Keratinocyte (primary cell): Measurements from ENCODE around the gene SLC9A8. TPM values are rescaled to one million over a fixed set of nuclear protein-coding genes. Genes with fewer than 3 reads are reported as not detected.

Experiments
- DNase-seq: peaks from one replicate; pipeline ENCODE4 v3.0.0-alpha.2; 2011; ENCODE audit warnings: low read depth, missing footprints, low spot score
- FAIRE-seq: peaks from 2 replicates; lab custom pipeline; 2011; peaks lifted over from hg19 to GRCh38; lab: Jason Lieb, UNC
- H2AFZ ChIP-seq: 2 replicates; pipeline ENCODE4 v1.6.0; 2012; ENCODE audit warnings: low read length, control low read depth, inconsistent platforms; ENCODE audit not compliant: control insufficient read depth
- H3K27ac ChIP-seq: 2 replicates; pipeline ENCODE4 v1.5.1; 2011; ENCODE audit warnings: low read length; ENCODE audit not compliant: control insufficient read depth, insufficient read depth
- H3K27me3 ChIP-seq: 3 replicates; pipeline ENCODE4 v1.6.0; 2011; ENCODE audit warnings: low read length; ENCODE audit not compliant: control insufficient read depth, insufficient read depth; ENCODE audit errors: extremely low read depth
- H3K36me3 ChIP-seq, 2 experiments: 2 replicates in 1 of 2; 3 replicates in 1 of 2; pipeline ENCODE4 v1.5.1; 2011; ENCODE audit warnings: low read length in 2 of 2, mild to moderate bottlenecking in 1 of 2; ENCODE audit not compliant: control insufficient read depth in 2 of 2, insufficient read depth in 2 of 2; ENCODE audit errors: extremely low read depth in 1 of 2
- H3K4me1 ChIP-seq: 3 replicates; pipeline ENCODE4 v1.5.1; 2011; ENCODE audit warnings: low read length; ENCODE audit not compliant: control insufficient read depth, insufficient read depth; ENCODE audit errors: extremely low read depth
- H3K4me2 ChIP-seq: 3 replicates; pipeline ENCODE4 v1.6.0; 2011; ENCODE audit warnings: low read depth, low read length; ENCODE audit not compliant: control insufficient read depth, insufficient read depth; ENCODE audit errors: extremely low read depth
- H3K4me3 ChIP-seq, 3 experiments: fragments of 200-600 bp in 1 of 3; sonication (generic) in 1 of 3; 2 replicates in 2 of 3; 3 replicates in 1 of 3; pipeline ENCODE4 v1.5.1; 2011 to 2016; ENCODE audit warnings: low read length in 3 of 3, mild to moderate bottlenecking in 3 of 3, control low read depth in 2 of 3, inconsistent platforms in 1 of 3, low read depth in 1 of 3, mixed read lengths in 1 of 3, mixed run types in 1 of 3, moderate library complexity in 1 of 3; ENCODE audit not compliant: control insufficient read depth in 2 of 3, insufficient read depth in 2 of 3; ENCODE audit errors: extremely low read depth in 1 of 3
- H3K79me2 ChIP-seq: 2 replicates; pipeline ENCODE4 v1.6.0; 2012; ENCODE audit warnings: low read length; ENCODE audit not compliant: control insufficient read depth, insufficient read depth
- H3K9ac ChIP-seq: 3 replicates; pipeline ENCODE4 v1.6.0; 2011; ENCODE audit warnings: low read length; ENCODE audit not compliant: control insufficient read depth, insufficient read depth; ENCODE audit errors: extremely low read depth
- H3K9me1 ChIP-seq: 3 replicates; pipeline ENCODE4 v1.6.0; 2011; ENCODE audit warnings: low read length; ENCODE audit not compliant: control insufficient read depth, insufficient read depth; ENCODE audit errors: extremely low read depth
- H3K9me3 ChIP-seq: 2 replicates; pipeline ENCODE4 v1.5.1; 2012; ENCODE audit warnings: low read depth, low read length; ENCODE audit not compliant: control insufficient read depth
- H4K20me1 ChIP-seq: 3 replicates; pipeline ENCODE4 v1.6.0; 2011; ENCODE audit warnings: low read length; ENCODE audit not compliant: control insufficient read depth, insufficient read depth; ENCODE audit errors: extremely low read depth
- CTCF ChIP-seq, 3 experiments: IDR thresholded peaks in 1 of 3; conservative IDR thresholded peaks in 1 of 3; optimal IDR thresholded peaks in 1 of 3; 2 replicates in 2 of 3; 3 replicates in 1 of 3; pipeline versions ENCODE3 to v1.5.1; 2011; ENCODE audit warnings: low read length in 3 of 3, mild to moderate bottlenecking in 3 of 3, moderate library complexity in 2 of 3, control low read depth in 1 of 3, inconsistent platforms in 1 of 3; ENCODE audit not compliant: insufficient read depth in 2 of 3; ENCODE audit errors: extremely low read depth in 1 of 3
- EZH2 ChIP-seq: IDR thresholded peaks from one replicate; pipeline ENCODE4 v1.6.1; 2012; ENCODE audit warnings: inconsistent platforms, mild to moderate bottlenecking, low read length, moderate library complexity
- dilution Hi-C: fragments of 300-500 bp; cut with MboI; formaldehyde crosslinking; loops from one replicate; pipeline ENCODE4 v1.7.0; 2020; ENCODE audit warnings: low sequenced_read_pairs; ENCODE audit not compliant: extremely low pct_ligation_motif_present
- polyA plus RNA-seq, 5 experiments: library from polyadenylated mRNA; depleted of rRNA in 3 of 5; stranded (reverse) in 3 of 5; stranded (forward) in 1 of 5; unstranded in 1 of 5; fragments of >200 nt; gene quantifications; 1 replicate in 1 of 5; 2 replicates in 3 of 5; 3 replicates in 1 of 5; pipeline versions ENCODE4 v1.2.1 to v1.2.3, GENCODE V29; 2011 to 2012; ENCODE audit warnings: missing spikeins in 2 of 5, low read depth in 1 of 5, low replicate concordance in 1 of 5

Gene SLC9A8
- polyA plus RNA-seq, 1 donor (not counting 4 experiments of a cell fraction or from before 2014, with no cell fraction given): 1.9 TPM

DNA sequence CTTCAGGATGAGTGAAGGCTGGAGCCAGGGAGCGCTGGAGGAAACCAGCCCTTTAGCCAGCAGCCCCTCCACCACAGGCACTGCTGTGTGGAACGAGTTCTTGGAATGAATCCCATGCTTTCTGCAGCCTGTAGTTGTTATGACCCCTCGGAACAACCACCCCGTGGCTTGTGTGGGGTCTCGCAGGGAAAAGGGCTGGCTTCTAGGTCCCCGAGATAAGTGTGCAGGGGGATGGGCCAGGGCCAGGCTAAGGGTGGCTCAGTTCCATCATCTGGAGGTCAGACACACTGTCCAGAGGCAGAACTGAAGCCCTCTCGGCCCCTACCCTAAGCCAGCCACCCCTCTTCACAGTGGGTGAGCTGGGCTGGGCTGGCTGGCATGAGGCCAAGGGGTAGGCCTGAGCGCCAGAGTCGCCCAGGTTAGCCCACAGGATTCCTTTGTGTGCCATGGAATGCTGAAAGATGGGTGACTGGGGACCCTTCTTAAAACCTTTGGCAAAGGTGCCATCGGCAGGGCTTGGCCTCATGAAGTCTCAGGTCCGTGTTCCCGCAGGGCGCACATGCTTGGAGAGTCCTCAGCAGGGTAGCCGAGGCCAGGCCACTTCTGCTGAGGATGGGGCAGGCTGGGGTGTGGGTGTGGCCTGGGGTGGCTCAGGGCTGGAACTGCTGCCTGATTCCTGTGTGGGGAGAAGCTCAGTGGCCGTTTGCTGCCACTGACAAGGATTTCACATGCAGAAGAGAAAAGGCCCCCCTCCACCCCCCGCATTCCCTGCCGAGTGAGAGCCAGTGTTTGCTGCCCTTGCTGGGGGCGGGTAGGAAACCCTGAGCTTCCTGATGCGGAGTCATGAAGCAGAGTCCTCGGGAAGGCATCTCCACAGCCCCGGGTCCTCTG, 78.1 kb downstream of the SLC9A8 start:
- Histone ChIP-seq H3K9ac (no peak overlapping the region), H3K79me2 (no peaks in the 10 kb centered on the region), H3K4me1 (no peaks in the 10 kb centered on the region), H3K27me3 (no peaks in the 10 kb centered on the region), H3K36me3 (peaks cover 3 to 6% of the 10 kb centered on the region in 2 experiments), H3K27ac (no peak overlapping the region), H3K9me1 (no peaks in the 10 kb centered on the region), H4K20me1 (no peaks in the 10 kb centered on the region), H2AFZ (no peak overlapping the region), H3K4me3 (no peak overlapping the region), H3K9me3 (no peaks in the 10 kb centered on the region), H3K4me2 (no peak overlapping the region)
- TF ChIP-seq CTCF (optimal IDR thresholded peaks at IDR 0.05 in 1 of 3, IDR thresholded peaks at IDR 0.05 in 1 of 3, conservative IDR thresholded peaks at IDR 0.05 in 1 of 3; ENCODE audit: extremely low read depth in 1 of 3, insufficient read depth in 2 of 3, low read length in 3 of 3) (no peak), EZH2 (no peak)
- DNase-seq: no peak
- dilution Hi-C loops: no loop called here
- no peak for FAIRE-seq

DNA sequence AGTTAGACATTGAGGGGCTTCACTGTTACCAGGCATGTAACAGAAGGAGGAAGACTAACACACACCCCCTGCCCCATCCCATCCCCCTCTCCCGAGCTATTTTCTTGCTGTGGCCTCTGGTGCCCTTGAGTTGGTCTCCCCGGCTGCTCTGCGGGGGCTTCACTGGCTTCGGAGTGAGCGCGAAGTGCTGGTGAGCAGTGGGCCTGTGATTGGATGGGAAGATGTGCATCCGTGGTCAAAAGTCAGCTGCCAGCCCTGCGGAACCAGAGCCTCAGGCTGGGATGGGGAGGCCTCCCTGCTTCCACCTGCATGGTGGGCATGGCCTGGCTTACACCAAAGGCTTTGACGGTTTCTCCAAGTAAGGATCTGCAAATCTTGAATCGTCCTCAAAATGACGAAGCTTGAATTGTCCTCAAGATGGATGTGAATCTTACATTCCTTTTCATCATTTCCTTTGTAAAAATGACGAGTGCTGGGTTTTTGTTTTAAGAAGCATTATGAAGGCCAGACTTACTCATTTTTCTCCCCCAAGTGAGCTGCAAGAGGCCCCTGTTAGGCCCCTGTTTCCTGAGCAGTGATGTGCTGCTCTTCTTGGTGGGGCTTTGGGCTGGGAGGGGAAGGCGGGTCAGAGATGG, 79.0 kb downstream of the SLC9A8 start:
- Histone ChIP-seq H3K27ac (no peak overlapping the region), H3K4me1 (no peaks in the 10 kb centered on the region), H4K20me1 (no peaks in the 10 kb centered on the region), H3K9me1 (no peaks in the 10 kb centered on the region), H2AFZ (no peak overlapping the region), H3K4me3 (no peak overlapping the region), H3K79me2 (no peaks in the 10 kb centered on the region), H3K27me3 (no peaks in the 10 kb centered on the region), H3K9me3 (no peaks in the 10 kb centered on the region), H3K36me3 (peaks cover 3 to 6% of the 10 kb centered on the region in 2 experiments), H3K4me2 (no peak overlapping the region), H3K9ac (no peak overlapping the region)
- dilution Hi-C loops: no loop called here
- no peak for FAIRE-seq
- TF ChIP-seq EZH2: no peak
- TF ChIP-seq CTCF (optimal IDR thresholded peaks at IDR 0.05 in 1 of 3, IDR thresholded peaks at IDR 0.05 in 1 of 3, conservative IDR thresholded peaks at IDR 0.05 in 1 of 3; ENCODE audit: extremely low read depth in 1 of 3, insufficient read depth in 2 of 3, low read length in 3 of 3): no peak
- no peak for DNase-seq
